Urothelium cell line (cell line): ENCODE data around the gene BTG2.
"Not testable (repeated sequence)": the region's sequence is repeated elsewhere in the genome, so short reads cannot be mapped to it uniquely, and the experiment has no call there.

Experiments used
- DNase-seq: peaks from one replicate; pipeline ENCODE4 v3.0.0; 2011; ENCODE audit warnings: low spot score, mixed read lengths
- FAIRE-seq: peaks from 2 replicates; lab custom pipeline; 2011; peaks lifted over from hg19 to GRCh38; lab: Jason Lieb, UNC

Gene BTG2, protein sequence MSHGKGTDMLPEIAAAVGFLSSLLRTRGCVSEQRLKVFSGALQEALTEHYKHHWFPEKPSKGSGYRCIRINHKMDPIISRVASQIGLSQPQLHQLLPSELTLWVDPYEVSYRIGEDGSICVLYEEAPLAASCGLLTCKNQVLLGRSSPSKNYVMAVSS

DNA sequence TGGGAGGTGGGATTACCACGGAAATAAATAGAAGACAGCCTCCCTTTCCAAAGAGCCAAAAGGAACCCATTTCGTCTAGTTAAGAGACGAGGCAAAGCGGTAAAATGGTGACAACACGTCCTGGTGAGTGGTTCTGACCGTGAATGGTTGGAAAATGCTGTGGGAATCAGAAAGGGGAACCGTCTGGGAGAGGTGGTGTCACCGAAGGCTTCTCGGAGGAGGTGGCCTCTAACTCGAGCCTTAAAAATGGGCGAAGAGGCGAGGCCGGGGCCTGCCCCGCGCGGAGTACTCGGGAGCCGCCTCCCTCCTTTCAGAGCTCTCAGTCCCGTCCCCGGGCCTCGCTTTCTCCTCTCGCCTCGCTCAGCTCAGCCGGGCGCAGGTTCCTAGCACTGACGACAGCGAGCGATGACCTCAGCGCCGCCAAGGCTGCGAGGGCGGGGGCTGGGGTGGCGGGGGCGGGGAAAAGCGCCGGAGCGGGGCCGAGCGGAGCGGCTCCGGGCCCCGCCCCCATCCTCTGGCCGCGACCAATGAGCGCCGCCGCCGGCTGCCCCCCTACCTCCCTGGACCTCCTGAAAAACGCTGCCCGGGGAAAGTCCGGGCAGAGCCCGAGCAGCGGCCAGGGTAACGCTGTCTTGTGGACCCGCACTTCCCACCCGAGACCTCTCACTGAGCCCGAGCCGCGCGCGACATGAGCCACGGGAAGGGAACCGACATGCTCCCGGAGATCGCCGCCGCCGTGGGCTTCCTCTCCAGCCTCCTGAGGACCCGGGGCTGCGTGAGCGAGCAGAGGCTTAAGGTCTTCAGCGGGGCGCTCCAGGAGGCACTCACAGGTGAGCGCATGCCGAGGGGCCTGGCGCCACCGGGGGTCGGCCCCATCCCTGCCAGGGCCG is at the start of gene BTG2:
Gene BTG2, plus strand, starts transcription at position 601 of the 890 bp plus-strand sequence. Its CDS starts 88 bp downstream, at position 689.
- DNase-seq (peak; percentile 98), FAIRE-seq (no peak)

DNA sequence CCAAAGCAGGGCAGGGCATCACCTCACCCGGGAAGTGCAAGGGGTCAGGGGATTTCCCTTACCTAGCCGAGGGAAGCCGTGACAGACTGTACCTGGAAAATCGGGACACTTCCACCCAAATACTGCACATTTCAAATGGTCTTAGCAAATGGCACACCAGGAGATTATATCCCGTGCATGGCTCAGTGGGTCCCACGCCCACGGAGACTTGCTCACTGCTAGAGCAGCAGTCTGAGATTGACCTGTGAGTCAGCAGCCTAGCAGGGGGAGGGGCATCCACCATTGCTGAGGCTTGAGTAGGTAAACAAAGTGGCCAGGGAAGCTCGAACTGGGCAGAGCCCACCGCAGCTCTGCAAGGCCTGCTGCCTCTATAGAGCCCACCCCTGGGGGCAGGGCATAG is 48.7 kb upstream of the BTG2 start:
- DNase-seq, FAIRE-seq: not testable (repeated sequence)

DNA sequence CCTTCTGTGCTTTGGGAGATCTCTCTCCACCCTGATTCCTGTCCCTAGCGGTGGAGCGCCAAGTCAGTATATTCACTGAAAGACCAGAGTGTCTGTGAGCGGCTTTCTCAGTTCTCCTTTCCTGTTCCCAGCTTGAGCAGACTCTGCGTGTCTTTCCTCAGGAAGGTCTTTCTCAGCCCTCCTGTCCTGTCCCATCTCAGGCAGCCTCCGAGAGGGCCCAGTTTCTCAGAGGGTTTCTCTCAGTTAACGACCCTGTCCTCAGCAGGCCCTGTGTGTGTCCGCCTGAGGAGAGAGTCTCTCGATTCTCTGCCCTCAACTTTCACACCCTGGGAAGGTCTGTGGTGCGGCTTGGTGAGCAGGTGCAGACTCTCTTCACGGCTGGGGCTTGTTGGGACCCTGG is 41.8 kb upstream of the BTG2 start:
- FAIRE-seq (no peak), DNase-seq (no peak)

DNA sequence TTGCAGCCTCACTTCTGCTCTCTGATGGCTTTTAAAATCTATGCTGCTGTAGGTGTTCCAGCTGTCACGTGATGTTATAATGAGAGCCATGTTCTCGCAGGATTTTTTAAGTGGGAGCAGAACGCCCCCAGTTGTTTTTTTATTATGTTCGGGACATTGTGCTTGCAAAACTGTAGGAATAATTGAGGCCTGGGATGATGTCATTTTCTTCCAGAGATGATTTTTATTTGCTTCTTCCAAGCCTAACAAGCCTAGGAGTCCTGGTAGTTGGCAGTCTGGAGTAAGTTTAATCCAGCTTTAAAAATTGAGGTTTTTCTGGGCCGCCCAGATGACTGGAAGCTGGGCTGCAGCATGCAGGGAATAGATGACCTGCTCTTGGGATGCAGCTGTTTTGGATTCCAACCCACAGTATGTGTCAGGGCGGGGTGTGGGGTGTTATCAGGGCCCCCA is 41.2 kb upstream of the BTG2 start:
- FAIRE-seq (no peak), DNase-seq (no peak)

DNA sequence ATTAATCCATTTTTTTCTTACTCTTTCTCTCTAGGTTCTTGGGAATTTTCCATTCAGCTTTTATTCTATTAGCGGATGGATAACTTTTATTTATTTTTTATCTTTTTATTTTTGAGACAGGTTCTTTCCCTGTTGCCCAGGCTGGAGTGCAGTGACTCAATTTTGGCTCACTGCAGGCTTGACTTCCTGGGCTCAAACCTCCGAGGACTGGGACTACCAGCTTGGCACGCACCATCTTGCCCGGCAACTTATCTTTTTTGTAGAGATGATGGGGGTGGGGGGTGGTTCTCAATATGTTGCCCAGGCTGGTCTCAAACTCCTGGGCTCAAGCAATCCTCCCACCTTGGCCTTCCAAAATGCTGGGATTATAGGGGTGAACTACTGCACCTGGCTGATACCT is 39.8 kb upstream of the BTG2 start:
- FAIRE-seq: no peak
- DNase-seq: no peak

DNA sequence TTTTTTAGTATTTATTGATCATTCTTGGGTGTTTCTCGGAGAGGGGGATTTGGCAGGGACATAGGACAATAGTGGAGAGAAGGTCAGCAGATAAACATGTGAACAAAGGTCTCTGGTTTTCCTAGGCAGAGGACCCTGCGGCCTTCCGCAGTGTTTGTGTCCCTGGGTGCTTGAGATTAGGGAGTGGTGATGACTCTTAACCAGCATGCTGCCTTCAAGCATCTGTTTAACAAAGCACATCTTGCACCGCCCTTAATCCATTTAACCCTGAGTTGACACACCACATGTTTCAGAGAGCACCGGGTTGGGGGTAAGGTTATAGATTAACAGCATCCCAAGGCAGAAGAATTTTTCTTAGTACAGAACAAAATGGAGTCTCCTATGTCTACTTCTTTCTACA is 39.2 kb upstream of the BTG2 start:
- FAIRE-seq, DNase-seq: not testable (repeated sequence)

DNA sequence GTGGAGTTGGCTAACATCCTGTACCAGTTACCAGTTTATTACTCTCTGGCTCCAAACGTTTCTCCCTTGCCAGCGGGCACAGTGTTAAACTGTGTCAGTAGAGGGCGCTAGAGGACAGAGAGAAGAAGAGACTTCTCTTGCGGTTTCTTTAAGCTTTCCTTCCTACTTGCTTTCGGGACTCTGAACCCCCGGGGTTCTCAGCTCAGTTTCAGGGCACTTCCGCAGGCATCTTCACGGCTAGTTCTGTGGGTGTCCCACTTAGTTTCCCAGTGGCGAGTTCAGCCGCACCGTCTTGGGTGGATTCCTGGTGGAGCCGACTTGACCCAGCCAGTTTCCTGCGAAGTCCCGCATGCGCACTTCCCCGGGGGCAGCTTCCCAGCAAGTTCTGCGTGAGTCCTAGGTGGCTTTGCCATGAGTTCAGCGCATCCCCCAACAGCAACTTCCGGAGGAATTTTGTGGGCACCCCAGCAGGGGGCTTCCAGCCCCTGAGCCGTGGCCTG is 37.9 kb upstream of the BTG2 start:
- FAIRE-seq (no peak), DNase-seq (peak; percentile 82)

DNA sequence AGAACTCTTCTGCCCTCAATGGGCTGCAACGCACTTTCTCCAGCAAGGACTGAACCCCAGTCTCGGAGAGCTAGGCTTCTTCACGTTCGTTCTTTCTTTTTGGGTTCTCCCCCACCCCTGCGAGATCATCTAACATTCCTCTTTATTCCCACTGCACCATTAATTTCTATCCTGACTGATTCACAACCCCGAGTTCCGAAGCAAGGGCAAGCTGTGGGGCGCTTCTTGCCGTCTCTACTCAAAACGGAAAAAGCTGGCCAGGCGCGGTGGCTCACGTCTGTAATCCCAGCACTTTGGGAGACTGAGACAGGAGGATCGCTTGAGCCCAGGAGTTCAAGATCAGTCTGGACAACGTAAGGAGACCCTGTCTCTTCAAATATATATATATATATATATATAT is 37.4 kb upstream of the BTG2 start:
- no peak for FAIRE-seq
- no peak for DNase-seq

DNA sequence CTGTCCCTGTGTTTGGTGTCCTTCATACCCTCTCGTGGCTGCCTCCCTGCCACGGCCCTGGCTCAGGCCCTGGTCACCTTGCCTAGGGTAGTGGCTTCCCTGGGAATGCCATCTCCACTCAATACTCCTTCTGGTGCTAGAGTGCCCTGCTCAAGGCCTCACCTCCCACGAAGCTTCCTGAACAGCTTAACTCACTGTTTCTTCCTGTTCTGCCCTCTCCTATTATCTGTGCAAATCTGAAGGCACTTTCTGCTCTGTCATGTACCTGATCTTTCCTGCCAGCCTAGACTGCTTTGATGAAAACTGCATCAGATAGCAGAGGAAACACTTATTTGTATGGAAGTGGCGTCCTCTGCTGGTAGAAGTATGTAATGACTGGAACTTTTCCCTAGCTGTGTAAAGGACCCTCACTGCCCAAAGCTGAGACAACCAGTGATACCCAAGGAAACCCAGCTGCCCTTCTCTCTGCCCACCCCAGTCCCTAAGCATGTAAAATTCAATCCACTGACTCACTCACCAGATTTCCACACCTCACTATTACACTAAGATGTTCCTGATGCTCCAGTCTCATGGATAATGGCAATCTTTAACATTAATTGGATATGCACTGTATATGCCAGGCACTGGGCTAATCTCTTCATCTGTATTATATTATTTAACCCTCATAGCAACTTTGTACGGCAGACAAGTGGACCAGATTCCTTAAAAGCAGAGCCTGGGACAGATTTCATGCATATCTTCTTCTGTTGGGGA is 36.2 kb upstream of the BTG2 start:
- DNase-seq (peak; percentile 76), FAIRE-seq (no peak)

DNA sequence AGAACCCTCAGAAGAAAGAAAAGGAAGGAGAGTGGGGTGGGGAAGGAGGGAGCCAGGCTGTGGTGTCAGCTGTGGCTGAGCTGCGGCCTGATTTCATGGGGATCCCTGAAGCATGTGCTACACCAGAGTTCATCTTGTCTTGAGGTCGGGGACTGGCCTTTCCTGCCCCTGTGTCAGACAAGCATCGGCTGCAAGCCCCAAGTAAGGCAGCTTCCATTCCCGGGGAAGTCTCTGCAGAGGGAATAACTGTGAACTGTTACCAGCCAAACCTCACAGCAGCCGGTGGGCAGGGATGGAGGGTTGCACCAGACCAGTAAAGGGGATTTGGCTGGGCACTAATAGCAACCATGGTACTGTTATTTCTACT is 35.7 kb upstream of the BTG2 start:
- FAIRE-seq (no peak), DNase-seq (no peak)

DNA sequence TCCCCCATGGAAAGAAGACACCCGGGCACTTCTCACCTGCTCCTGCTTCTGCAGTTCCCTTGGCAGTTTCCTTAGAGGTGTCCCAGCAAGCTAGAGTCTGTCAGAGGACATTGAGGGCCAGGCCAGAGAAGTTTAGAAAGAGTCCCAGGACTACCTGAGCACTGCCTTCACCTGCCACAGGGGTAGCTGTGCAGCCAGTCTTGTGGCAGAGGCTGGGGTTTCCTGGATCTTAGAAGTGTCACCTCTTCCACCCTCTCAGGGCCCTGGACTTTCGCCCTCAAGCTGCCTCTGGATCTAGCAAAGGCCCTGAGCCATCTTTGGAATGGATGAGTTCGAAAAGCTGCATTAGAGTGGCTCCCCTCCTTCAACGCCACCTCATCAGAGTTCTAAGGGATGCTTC is 34.9 kb upstream of the BTG2 start:
- no peak for DNase-seq
- no peak for FAIRE-seq

DNA sequence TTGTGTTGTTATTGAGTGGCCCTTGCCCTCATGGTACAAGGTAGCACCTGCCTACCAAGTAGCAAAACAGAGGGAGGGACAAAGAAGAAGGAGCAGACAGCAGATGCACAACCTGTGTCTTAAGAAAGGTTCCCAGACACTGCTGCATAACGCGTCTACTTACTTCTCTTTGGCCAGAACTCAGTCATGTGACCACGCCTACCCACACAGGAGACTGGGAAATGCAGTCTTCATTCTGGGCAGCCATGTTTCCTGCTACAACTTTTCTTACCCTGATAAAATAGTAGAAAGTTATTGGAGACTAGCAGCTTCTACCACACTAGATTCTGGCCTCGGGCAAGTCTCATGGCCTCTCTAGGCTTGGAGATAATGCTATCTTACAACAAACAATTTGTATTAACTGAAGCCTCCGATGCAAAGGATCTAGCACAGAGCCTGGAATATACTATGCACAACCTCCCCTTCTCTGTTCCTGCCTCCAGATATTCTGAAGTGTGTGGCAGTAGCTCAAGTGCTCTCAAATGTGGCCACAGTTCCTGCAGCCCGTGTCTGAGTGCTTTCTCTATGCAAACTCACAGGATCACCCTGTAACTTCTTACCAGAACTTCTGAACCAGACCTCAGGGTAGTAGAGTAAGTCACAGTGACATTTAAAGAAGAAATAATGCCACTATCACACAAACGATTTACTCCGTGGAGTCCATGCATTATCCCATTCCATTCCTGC is 34.1 kb upstream of the BTG2 start:
- peak; percentile 55 for DNase-seq
- no peak for FAIRE-seq

DNA sequence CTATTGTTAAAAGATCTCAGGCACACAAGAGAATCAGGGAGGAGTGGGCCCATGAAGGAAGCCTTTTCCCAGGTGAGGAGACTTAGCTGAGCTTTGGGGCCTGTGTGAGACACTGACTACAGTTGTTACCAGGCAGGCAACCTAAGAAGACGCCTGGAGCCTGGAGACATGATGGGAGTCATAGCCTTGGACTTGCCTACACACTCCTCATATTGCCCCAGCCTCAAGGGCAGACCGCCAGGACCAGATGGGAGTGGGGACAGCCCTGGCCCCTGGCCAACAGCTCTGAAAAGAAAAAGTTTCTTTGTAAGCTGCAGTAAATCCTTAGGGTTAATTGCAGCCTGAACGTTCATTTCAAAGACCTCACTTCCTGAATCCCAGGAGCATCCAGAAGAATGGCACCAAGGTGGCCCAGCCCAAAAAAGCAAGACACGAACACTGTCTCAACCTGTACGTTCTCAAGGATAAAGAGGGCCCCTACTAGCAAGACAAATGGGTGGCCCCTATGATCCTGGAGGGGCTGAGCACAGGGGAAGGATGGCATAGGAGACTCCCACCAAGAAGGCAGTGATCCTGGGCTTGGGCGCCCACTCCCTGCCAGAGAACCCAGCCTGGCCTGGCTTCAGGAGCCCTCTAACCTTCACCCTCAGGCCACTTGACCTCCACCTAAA is 33.2 kb upstream of the BTG2 start:
- no peak for FAIRE-seq
- DNase-seq: no peak

DNA sequence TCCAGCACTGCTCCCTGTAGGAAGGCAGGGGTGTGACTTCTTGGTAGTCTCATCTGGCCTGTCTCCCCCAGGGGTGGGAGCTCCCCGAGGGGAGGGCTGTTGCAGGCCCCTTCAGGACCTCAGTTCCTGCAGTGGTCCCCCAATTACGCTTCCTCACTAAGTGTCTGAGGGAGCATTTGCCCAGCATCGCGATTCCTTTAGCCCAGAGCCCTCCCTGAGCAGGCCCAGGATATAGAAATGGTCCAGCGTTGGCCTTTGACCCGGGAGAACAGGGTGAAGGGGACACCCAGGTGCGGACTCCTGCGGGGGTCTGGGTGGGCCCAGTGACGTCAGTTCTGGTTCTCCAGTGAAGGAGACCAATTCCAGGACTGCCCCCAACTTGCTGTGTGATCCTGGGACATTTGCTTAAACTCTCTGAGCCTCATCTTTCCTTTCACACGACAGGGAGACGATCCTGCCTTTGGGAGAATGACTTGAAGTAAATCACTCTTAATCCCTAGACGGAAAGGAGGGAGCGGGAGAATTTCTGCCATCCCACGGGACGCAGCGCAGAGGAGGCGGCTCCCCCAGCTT is 32.6 kb upstream of the BTG2 start:
- DNase-seq: no peak
- FAIRE-seq: no peak

DNA sequence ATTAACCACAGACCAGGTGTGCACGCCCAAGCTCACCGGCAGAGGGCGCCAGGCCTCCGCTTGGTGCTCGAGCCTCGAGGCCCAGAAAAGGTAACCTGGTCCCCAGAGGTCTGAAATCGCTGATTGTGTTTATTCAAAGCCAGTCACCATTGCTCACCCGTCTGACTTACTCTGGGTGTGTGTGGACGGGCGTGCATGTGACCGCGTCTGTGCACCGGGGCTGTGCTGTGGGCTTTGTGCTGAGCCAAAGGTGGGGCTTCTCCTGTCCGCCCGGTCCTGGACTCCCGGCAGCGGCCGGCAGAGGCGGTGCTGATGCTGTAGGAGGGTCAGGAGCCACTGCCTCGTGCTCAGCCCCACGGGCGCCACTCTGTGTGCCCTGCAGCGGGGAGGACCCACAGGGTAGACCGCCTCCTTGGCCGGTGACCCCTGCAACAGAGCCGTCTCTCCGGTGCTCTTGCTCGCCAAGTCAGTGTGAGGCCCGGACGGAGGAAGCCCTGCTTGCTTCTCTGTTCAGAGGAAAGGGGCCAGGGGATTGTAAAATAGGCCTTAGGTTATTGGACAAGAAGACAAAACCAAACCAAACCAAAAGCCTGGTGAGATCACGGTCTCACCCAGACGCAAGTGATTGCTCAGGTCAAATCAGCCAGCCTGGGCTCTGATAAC is 32.0 kb upstream of the BTG2 start:
- FAIRE-seq (no peak), DNase-seq (peak; percentile 84)

DNA sequence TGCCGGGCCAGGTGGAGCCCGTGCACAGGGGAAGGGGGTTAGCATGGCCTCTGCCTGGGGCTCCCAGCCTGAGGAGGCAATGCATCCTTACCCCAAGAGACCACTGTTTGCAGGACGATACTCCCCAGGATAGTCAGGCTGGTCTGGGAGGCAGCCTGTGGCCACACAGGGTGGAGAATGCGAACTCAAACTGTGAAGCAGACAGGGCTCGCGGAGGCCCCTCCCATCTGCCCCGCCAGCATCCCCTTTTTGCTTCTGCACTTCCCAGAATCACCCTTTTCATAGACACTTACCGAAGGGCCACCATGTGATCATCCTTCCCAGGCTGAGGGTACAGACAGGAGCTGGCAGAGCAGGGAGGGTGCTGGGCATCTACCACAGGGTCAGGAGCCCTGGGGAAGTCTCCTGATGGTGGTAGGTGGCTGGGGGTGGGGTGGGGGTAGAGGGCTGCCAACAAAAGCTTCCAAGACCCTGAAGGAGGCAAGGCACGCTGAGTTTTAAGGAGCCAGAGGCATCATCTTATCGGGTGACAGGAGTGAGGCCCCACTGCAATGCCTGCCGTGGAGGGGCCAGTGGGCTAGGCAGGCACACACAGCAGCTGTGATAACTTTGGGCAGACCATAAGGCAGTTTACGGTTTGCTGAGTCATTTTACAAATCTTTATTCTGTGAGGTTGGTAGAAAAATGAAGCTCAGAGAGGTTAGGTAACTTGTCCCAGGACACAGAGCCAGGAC is 31.3 kb upstream of the BTG2 start:
- FAIRE-seq: no peak
- no peak for DNase-seq

DNA sequence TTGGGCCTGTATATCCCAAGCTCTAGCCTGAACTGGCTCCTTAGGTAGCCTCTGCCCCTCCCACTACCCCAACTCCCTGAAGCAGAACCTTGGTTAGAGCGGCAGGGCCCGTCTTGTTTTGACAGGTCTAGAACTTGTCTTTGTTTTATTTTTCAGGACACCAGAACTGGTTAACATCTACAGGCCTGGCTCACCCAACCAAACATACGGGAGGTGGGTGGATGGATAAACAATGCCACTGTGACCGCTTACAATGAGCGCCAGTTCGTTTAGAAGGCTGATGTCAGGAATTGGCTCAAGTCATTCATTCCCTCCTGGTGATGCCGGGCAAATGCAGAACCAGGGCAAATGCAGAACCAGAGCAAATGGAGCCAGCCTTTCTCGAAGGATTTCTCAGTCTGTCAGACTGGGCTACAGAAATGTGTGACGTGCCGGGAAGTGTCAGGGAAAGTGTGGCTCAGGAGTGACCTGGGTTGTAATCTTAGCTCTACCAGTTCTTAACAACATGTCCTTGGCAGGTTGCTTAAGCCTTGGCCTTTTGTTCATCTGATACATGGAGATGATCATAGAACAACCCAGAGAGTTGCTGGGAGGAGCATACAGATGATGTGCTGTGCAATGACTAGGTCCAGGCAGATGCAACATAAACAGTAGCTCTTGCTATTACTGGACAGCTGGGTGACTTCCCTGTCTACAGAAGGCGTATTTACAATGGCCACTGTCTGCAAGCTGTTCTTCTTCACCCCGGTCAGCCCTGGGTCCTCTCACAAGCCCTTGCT is 30.5 kb upstream of the BTG2 start:
- FAIRE-seq: no peak
- DNase-seq: no peak

DNA sequence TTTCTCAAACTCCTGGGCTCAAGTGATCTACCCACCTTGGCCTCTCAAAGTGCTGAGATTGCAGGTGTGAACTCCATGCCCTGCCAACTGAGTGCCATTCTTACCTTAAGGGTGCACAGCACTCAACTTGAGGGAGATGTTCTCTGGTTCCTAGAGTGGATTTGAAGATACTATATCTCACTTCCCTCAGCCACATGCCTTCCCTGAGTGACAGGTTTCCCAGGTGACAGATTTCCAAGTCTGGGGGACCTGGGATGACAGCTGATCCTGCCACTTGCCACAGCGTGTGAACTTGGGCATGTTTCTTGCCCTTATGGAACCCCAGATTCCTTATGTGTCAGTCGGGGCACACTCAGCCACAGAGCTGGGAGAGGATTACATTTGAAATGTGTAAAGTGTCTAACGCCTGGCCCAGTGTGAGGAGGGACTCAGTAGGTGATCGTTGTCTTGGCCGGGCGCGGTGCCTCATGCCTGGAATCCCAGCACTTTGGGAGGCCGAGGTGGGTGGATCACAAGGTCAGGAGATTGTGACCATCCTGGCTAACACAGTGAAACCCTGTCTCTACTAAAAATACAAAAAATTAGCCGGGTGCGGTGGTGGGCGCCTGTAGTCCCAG is 29.6 kb upstream of the BTG2 start:
- DNase-seq: no peak
- FAIRE-seq: no peak
